ENCODE measurements around the gene RRP7A.
"Not testable (repeated sequence)": the region's sequence is repeated elsewhere in the genome, so short reads cannot be mapped to it uniquely, and the experiment has no call there.

The RRP7A gene, protein sequence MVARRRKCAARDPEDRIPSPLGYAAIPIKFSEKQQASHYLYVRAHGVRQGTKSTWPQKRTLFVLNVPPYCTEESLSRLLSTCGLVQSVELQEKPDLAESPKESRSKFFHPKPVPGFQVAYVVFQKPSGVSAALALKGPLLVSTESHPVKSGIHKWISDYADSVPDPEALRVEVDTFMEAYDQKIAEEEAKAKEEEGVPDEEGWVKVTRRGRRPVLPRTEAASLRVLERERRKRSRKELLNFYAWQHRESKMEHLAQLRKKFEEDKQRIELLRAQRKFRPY

DNA sequence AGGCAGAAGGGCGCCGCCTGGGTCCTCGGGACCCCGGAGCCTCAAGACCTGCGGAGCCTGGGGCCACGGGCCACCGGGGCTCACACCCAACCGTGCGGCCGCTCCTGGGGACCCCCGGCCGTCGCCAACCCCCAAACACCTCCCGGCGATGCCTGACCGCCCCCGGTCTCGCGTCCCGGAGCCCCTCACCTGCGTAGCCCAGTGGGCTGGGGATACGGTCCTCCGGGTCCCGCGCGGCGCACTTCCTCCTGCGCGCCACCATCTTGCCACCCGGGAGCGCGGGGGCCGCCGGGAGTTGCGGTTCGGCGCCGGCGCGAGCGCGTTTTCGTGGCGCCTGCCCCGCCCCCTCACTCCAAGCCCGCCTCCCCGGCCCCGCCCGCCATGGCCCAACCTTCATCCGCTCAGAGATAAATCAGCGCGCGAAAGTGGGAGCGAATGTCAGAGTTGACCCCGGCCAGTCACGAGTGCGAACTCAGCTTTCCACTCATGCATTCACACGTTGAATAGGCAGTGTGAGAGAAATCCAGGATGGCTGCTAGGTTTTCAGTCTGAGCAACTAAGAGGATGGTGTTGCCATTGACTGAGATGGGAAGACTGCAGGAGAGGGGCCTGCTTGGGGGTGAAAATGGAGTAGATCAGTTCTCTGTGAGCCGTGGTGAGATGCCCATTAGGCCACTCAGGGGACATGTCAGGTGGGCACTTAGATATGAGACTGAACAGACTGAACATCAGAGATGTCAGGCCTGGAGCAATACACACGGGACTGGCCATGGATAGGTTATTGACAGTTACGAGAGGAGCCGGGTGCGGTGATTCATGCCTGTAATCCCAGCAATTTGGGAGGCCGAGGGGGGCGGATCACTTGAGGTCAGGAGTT lies at the start of gene RRP7A:
RRP7A (minus strand) TSS at position 272 of the 877 bp plus-strand sequence; CDS start at position 262, 10 bp downstream.
- DNase-seq: peak; percentile 88

DNA sequence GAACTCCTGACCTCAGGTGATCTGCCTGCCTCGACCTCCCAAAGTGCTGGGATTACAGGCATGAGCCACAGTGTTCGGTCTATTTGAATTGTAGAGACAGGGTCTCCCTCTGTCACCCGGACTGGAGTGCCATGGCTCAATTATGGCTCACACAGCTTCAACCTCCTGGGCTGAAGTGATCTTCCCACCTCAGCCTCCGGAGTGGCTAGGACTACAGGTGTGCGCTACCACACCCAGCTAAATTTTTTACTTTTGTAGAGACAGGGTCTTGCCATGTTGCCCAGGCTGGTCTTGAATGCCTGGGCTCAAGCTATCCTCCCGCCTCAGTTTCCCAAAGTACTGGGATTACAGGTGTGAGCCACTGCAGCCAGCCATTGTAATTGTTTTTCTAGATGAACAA lies 48.4 kb upstream of the RRP7A start:
- DNase-seq: not testable (repeated sequence)

DNA sequence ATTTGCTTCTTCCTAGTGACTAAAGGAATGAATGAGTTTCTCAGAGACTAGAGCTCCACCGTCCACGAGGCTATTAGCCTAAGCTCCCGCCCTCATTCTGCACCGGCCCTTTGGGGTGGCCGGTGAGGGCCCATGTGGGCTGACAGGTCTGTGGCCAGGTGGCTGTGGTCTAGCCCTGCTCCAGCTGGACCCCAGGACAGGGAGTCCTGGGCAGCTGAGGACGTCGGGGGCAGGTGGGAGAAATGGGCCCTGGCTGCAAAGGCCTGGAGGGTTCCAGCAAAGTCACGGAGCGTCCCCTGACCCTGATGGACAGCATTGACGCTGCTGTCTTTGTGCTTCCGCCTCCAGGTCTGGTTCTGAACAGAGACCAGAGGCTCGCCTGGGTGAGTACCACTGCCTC lies 46.4 kb upstream of the RRP7A start:
- no peak for DNase-seq

DNA sequence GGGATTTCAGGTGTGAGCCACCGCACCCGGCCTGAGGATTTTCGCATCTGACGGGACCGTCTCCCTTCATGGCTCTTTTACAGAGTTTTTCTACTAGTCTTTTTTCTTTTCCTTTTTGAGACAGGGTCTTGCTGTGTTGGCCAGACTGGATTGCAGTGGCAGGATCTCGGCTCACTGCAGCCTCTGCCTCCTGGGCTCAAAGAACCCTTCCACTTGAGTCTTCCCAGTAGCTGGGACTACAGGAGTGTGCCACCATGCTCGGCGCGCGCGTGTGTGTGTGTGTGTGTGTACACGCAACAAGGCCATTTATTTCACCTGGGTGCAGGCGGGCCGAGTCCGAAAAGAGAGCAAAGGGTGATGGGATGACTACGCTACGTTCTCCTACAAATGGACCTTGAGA lies 45.1 kb upstream of the RRP7A start:
- DNase-seq: no peak

DNA sequence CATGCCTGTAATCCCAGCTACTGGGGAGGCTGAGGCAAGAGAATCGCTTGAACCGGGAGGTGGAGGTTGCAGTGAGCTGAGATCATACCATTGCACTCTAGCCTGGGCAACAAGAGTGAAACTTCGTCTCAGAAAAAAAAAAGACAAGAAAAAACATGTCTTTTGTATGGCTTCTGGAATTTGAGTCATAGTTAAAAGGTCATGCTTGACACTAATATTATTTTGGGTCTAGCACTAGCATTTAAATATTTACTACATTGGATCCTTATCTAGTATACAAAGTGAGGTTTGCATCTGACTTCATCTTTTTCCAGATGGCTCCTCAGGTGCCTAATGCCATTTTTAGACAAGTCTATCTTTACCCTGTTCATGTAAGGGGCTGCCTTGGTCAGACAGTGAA lies 44.3 kb upstream of the RRP7A start:
- not testable (repeated sequence) for DNase-seq

DNA sequence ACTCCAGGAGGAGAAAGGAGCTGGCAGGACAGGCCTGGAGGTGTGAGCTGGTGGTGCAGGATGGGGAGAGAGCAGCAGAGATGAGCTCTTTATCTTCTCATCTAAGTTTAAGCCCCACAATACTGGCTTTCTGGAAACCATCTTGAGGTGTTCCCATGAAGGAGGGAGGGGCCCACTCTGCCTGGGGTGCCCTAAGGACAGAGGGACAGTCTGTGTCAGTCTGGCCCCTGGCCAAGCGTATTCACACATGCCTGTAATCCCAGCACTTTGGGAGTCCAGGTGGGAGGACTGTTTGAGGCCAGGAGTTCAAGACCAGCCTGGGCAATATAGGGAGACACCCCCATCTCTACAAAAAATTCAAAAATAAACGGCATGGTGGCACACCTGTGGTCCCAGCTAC lies 43.1 kb upstream of the RRP7A start:
- DNase-seq: no peak

DNA sequence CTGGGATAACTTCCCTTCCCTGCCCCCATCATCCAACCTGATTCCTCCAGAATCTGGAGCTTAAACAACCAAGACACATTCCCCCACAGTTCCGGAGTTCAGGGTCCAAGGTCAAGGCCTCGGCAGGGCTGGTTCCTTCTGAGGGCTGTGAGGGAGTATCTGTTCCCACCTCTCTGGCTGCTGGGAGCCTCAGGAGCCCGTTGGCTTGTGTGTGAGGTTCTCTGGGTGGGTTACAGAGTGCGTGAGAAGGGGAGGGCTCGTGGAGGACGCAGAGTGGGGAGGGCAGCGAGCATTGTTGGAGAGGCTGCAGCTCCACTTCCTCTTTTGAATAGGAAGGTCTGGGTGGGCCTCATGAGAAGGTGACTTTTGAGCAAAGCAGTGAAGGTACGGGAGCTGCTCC lies 42.7 kb upstream of the RRP7A start:
- DNase-seq: no peak

DNA sequence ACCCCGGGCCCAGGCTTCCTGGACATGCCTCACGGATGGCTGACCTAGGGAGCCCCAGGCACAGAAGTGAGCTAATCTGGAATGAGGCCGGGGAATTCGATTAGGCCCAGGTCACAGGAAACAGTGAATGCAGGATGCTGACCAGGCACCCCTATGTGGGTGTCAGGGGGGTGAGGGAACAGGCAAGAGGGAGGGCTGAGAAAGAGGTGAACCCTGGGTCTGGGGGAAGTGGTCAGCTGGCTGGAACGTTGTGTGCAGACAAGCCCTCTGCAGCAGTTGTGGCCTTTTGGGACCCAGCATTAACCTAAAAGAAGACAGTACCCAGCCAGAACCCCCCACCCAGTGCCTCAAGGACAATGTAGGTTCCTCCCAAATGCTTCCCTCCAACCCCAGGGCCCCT lies 42.3 kb upstream of the RRP7A start:
- no peak for DNase-seq

DNA sequence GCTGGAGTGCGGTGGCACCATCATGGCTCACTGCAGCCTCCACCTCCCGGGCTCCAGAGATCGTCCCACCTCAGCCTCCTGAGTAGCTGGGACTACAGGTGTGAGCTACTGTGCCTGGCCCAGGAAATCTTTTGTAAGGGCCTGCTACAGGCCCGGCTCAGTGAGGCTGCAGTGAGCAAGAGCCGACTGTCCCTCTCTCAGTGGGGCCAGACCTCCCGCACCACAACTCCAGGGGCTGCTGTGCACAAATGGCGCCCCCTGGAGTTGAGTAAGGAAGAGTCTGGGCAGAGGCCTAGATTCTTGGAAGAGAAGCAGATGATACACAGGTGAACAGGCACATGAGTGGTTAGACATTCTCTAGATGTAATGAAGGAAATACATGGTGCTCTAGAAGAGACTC lies 41.2 kb upstream of the RRP7A start:
- no peak for DNase-seq

DNA sequence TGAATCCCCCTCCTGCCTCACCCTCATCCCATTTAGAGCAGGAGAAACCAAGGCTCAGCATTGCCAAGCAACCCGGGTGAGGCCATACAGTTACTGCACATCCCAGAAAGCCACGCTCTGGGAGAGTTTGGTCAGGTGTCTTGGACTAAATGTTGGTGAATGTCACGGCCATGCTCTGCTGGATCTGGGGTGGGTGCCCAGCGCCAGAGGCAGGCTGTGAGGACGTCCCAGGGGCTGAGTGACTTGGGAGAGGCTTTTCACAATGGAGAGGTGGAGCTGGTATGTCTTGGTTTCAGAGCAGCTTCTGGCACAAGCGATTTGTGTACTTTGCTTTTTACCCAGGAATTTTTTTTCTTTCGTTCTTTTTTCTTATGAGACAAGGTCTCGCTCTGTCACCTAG lies 40.8 kb upstream of the RRP7A start:
- no peak for DNase-seq

DNA sequence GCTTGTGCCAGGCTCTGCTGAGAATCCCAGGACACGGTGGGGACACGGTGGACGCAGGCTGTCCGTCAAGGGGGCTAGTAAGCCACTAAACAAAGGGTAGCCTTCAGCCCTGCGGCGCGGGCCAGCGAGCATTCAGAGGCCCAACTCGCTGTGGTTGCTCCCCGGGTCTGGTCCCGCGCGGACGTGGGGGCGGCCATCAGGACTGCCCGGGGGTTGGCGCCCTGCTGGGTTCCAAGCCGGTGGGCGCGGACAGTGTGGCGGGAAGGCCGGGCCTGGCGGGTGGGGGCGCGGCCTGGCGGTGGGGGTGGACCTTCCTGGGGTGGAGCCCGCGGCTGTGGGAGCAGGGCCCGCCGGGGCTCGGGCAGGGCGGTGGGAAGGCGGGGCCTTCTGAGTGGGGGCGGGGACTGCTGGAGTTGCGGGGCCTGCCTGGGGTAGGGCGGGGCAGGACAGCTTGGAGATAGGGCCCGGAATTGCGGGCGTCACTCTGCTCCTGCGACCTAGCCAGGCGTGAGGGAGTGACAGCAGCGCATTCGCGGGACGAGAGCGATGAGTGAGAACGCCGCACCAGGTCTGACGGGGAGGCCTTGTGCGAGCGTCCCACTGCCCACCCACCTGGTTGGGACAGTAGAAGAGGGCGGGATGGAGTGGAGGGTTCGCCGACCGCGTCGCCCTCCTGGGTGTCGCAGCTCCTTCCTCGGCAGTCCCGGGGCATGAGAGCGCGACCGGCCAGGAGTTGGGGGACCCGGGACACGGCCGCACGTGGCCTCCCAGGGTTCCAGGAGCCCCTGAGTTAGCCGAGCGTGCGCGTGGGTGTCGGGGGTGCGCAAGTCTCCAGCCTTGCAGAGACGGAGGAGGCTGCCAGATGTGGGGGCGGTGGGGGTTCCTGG lies 34.1 kb upstream of the RRP7A start, which contains the start of gene SERHL2:
SERHL2 (plus strand) TSS at position 482 of the 887 bp plus-strand sequence; CDS start at position 547, 65 bp downstream.
- peak; percentile 94 for DNase-seq

DNA sequence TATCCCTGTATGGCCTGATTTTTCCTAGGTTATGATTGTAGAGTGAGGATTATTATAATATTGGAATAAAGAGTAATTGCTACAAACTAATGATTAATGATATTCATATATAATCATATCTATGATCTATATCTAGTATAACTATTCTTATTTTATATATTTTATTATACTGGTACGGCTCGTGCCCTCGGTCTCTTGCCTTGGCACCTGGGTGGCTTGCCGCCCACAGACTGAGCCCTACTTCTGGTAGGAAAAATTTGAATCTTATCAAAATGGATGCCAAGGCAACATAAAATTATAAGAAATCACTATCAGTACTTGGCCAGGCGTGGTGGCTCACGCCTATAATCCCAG lies 32.7 kb upstream of the RRP7A start:
- DNase-seq: not testable (repeated sequence)

DNA sequence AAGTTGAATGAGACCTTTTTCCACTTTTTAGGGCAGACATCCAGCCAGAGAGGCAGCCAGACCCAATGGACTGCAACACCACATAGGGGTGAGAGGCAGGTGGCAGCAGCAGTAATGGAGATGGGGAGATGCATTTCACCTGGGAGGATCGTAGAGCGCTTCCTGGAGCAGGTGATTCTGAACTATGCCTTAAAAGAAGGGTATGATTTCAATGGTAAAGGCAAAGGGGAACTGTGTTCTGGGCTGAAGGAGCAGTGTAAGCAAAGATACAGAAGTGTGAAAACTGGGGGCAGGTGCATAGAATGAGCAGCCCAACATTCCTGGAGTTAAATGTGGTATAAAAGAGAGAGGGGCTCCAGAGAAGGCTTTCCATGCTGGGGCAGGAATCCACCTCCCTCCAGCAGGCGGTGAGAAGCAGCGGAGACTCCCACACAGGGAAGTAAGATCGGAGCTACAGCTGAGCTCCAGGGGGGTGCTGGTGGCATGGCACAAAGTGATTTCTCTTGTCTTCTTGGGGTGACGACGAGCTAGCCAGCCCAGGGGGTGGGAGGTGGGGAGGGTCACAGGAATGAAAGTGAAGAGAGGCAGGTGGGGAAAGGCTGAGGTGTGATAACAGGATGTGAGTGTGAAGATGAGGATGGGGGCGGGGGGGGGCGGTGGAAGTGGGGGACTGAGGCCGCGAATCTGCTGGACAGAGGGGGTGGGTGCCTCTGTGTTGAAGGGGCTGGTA lies 29.9 kb upstream of the RRP7A start:
- no peak for DNase-seq

DNA sequence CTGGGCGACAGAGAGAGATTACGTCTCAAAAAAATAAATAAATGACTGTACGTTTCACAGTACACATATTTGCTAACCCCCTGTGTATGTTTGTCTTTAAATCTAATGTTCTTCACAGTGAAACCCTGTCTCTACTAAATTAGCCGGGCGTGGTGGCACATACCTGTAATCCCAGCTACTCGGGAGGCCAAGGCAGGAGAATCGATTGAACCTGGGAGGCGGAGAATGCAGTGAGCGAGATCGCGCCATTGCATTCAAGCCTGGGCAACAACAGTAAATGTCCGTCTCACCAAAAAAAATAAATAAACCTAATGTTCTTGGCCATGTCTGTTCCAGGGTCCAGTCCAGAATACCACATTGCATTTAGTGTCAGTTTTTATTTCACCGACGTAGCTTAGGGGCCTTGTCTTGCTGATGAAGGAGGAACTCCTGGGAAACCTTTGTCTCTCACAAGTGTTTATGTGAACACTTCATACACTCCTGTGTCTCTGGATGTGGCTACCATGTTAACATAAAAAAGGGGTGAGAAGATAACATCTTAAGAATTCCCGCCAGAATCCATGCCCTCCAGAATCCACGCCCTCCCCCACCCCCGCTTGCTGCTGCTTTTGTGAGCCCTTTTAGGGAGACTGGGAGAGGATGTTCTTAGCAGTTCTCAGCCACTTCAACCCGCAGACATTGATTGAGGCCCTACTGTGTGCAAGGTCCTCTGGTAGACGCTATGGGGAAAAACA lies 29.2 kb upstream of the RRP7A start:
- DNase-seq: no peak

DNA sequence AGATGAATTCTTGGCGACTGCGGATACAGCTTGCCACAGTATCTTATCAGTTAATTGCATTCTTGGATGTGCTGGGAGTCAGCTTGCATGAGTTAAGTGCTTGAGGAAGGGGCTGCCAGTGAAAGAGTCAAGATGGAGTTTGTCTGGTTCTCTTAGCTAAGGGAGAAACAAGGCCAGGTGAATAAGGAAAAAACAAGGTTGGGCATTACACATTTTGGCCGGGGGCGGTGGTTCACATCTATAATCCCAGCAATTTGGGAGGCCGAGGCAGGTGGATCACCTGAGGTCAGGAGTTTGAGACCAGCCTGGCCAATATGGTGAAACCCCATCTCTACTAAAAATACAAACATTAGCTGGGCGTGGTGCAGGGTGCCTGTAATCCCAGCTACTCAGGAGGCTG lies 28.5 kb upstream of the RRP7A start:
- DNase-seq: not testable (repeated sequence)

DNA sequence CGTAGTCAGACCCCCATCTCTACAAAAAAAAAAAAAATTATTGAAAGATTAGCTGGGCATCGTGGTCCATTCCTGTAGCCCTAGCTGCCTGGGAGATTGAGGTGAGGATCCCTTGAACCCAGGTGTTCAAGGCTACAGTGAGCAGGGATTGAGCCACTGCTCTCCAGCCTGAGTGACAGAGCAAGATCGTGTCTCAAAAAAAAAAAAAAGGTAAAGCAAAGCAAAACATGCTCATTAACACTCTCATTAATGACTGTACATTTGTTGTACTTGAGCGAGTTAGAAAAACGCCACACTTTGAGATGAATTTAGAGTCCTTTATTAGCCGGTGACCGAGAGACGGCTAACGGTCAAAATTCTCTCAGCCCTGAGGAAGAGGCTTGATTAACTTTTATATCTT lies 28.0 kb upstream of the RRP7A start:
- no peak for DNase-seq

DNA sequence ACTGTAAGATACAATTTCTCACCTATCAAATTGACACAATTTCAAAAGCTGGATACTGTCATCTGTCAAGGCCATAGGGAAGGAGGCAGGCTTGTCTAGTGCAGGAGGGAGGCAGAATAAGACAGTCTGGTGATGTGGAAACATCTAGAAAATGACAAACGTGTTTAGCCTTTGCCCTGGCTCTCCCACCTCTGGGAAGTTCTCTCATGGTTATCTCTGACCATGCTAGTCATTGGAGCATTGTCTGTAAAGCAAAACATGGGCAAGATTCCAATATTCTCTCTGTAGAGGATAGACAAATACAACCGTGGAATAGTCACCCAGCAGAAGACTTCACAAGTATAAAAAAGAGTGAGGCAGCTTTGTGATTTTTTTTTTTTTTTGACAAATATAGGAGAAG lies 25.1 kb upstream of the RRP7A start:
- no peak for DNase-seq

DNA sequence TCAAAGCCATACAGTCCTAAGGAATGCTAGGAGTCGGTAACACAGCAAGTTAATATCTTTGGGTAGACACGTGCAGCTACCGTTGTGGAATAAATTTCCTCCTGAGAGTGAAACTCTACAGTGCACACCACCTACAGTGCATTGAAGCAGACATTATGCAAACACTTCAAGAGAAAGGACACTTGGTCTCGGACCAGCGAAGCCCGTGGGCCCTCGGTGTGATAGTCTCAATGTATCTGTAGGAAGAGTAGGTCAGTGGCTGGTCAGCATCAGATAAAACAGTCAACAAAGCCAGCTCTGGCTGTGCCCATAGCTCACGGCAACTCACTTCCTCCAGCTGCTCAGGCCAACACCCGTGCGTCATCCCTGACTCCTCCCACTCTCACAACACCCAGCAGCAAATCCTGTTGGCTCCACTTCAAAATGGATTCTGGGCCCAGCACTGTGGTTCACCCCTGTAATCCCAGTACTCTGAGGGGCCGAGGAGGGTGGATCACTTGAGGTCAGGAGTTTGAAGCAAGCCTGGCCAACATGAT lies 19.7 kb upstream of the RRP7A start:
- not testable (repeated sequence) for DNase-seq

DNA sequence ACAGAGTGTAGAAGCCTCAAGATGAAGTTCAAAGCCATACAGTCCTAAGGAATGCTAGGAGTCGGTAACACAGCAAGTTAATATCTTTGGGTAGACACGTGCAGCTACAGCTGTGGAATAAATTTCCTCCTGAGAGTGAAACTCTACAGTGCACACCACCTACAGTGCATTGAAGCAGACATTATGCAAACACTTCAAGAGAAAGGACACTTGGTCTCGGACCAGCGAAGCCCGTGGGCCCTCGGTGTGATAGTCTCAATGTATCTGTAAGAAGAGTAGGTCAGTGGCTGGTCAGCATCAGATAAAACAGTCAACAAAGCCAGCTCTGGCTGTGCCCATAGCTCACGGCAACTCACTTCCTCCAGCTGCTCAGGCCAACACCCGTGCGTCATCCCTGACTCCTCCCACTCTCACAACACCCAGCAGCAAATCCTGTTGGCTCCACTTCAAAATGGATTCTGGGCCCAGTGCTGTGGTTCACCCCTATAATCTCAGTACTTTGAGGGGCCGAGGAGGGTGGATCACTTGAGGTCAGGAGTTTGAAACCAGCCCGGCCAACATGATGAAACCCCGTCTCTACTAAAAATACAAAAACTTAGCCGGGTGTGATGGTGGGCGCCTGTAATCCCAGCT lies 17.7 kb upstream of the RRP7A start:
- DNase-seq: not testable (repeated sequence)

DNA sequence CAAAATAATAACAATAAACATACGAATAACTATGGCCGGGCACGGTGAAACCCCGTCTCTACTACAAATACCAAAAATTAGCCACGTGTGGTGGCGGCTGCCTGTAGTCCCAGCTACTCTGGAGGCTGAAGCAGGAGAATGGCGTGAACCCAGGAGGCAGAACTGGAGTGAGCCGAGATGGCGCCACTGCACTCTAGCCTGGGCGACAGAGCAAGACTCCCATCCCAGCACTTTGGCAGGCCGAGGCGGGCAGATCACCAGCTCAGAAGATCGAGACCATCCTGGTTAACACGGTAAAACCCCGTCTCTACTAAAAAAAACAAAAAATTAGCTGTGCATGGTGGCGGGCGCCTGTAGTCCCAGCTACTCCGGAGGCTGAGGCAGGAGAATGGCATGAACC lies 17.0 kb upstream of the RRP7A start:
- DNase-seq: not testable (repeated sequence)

DNA sequence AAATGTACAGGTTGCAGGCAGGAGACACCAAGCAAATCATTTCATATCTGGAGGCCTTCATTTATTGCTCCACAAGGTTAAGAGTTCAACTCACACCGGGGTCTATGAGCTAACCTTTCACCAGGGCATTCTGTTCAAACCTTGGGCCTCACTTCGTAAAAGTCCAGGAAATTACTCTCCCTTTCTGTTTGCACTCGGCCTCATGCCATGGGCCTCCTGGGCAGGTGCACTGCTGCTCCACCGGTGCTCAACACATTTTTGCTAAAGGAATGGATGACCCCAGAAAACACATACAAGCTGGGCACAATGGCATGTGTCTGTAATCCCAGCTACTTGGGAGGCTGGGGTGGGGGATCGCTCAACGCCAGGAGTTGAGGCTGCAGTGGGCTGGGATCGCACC lies 16.6 kb upstream of the RRP7A start:
- no peak for DNase-seq

Data from left hindlimb (tissue), 1 donor.